ENCODE results near the gene RFC3. TPM values are rescaled to one million over a fixed set of nuclear protein-coding genes. Genes with fewer than 3 reads are reported as not detected.

The RFC3 gene
- total and polyA plus RNA-seq, 9 of the 15 experiments (the other 6 are each of a cell fraction or from before 2014, with no cell fraction given), result 31.3 to 94.0 (median 54.0) TPM

DNA sequence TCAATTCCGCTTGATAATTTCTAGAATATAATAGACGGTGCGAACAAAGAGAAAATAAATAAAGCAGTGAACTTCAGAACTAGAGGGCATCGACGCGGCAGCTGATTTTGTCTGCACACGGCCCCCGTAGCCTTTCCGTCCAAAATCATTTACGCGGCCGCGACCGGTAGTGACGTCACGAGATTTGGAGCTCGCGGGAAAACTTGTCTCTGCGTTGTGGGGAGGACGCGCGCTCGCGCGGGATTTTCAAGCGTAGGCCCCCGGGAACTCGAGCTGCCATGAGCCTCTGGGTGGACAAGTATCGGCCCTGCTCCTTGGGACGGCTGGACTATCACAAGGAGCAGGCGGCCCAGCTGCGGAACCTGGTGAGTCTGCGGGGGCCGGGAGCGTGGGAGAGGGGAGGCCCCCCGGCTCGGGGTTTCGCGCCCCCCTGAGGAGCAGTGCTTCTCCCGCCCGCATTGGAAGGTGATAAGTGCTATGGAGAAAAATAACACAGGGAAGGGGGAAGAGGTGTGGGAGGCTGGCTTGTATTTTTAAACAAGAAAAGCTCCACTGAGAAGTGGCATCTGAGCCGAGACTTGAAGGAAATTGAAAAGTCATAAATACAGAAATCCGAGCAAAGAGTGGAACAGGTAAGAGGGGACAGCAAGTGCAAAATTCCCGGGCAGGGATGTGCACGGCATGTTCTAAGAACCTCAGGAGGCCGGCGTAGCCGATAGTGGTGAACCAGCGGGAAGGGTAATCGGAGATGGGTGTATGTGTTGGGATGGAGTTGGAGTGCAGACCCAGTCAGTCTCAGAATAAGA, at the start of gene RFC3 (continued):
- TF ChIP-seq ZNF197 (CRISPR knock-in tag; IDR thresholded peaks at IDR 0.05; ENCODE audit: low read depth) (no peak), SOX6 (IDR thresholded peaks at IDR 0.05) (no peak), OTX1 (CRISPR knock-in tag; IDR thresholded peaks at IDR 0.05) (no peak), RBFOX2 (IDR thresholded peaks at IDR 0.05; ENCODE audit: low read depth, low read length) (peak; percentile 96), RCOR1 (IDR thresholded peaks at IDR 0.05; ENCODE audit: borderline replicate concordance in 1 of 2, low read depth in 2 of 2, low read length in 2 of 2) (0 out of 4 replicates have a peak, but pooled peaks of 1 of the 2 experiments have one; percentile 17), ETS2 (tag; IDR thresholded peaks at IDR 0.05; ENCODE audit: borderline replicate concordance, poor library complexity, severe bottlenecking) (no peak), CHD4 (IDR thresholded peaks at IDR 0.05; ENCODE audit: insufficient read depth, insufficient replicate concordance, low read depth, low read length, poor library complexity, severe bottlenecking) (no peak), NFE2 (IDR thresholded peaks at IDR 0.05; ENCODE audit: low read depth) (no peak), CBX2 (IDR thresholded peaks at IDR 0.05; ENCODE audit: insufficient read depth, low read length, poor library complexity, severe bottlenecking) (no peak), SIN3B (IDR thresholded peaks at IDR 0.05; ENCODE audit: low read depth) (peak; percentile 55; the same call in 1 of the 2 replicates), HCFC1 (IDR thresholded peaks at IDR 0.05; ENCODE audit: low read depth, low read length) (peak; percentile 55; the same call in 1 of the 2 replicates), HEY1 (CRISPR knock-in tag; IDR thresholded peaks at IDR 0.05; ENCODE audit: borderline replicate concordance) (no peak), KAT8 (IDR thresholded peaks at IDR 0.05; ENCODE audit: low read depth) (no peak)
- TF ChIP-seq, protein P1, sequence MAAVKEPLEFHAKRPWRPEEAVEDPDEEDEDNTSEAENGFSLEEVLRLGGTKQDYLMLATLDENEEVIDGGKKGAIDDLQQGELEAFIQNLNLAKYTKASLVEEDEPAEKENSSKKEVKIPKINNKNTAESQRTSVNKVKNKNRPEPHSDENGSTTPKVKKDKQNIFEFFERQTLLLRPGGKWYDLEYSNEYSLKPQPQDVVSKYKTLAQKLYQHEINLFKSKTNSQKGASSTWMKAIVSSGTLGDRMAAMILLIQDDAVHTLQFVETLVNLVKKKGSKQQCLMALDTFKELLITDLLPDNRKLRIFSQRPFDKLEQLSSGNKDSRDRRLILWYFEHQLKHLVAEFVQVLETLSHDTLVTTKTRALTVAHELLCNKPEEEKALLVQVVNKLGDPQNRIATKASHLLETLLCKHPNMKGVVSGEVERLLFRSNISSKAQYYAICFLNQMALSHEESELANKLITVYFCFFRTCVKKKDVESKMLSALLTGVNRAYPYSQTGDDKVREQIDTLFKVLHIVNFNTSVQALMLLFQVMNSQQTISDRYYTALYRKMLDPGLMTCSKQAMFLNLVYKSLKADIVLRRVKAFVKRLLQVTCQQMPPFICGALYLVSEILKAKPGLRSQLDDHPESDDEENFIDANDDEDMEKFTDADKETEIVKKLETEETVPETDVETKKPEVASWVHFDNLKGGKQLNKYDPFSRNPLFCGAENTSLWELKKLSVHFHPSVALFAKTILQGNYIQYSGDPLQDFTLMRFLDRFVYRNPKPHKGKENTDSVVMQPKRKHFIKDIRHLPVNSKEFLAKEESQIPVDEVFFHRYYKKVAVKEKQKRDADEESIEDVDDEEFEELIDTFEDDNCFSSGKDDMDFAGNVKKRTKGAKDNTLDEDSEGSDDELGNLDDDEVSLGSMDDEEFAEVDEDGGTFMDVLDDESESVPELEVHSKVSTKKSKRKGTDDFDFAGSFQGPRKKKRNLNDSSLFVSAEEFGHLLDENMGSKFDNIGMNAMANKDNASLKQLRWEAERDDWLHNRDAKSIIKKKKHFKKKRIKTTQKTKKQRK (IDR thresholded peaks at IDR 0.05; ENCODE audit: borderline replicate concordance, low read depth, low read length), result no peak
- TF ChIP-seq, protein P2, sequence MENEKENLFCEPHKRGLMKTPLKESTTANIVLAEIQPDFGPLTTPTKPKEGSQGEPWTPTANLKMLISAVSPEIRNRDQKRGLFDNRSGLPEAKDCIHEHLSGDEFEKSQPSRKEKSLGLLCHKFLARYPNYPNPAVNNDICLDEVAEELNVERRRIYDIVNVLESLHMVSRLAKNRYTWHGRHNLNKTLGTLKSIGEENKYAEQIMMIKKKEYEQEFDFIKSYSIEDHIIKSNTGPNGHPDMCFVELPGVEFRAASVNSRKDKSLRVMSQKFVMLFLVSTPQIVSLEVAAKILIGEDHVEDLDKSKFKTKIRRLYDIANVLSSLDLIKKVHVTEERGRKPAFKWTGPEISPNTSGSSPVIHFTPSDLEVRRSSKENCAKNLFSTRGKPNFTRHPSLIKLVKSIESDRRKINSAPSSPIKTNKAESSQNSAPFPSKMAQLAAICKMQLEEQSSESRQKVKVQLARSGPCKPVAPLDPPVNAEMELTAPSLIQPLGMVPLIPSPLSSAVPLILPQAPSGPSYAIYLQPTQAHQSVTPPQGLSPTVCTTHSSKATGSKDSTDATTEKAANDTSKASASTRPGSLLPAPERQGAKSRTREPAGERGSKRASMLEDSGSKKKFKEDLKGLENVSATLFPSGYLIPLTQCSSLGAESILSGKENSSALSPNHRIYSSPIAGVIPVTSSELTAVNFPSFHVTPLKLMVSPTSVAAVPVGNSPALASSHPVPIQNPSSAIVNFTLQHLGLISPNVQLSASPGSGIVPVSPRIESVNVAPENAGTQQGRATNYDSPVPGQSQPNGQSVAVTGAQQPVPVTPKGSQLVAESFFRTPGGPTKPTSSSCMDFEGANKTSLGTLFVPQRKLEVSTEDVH (IDR thresholded peaks at IDR 0.05; ENCODE audit: low read depth, partially characterized antibody), result peak; percentile 98
- TF ChIP-seq, protein P3, sequence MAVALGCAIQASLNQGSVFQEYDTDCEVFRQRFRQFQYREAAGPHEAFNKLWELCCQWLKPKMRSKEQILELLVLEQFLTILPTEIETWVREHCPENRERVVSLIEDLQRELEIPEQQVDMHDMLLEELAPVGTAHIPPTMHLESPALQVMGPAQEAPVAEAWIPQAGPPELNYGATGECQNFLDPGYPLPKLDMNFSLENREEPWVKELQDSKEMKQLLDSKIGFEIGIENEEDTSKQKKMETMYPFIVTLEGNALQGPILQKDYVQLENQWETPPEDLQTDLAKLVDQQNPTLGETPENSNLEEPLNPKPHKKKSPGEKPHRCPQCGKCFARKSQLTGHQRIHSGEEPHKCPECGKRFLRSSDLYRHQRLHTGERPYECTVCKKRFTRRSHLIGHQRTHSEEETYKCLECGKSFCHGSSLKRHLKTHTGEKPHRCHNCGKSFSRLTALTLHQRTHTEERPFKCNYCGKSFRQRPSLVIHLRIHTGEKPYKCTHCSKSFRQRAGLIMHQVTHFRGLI (CRISPR knock-in tag; IDR thresholded peaks at IDR 0.05), result no peak
- TF ChIP-seq, protein P4, sequence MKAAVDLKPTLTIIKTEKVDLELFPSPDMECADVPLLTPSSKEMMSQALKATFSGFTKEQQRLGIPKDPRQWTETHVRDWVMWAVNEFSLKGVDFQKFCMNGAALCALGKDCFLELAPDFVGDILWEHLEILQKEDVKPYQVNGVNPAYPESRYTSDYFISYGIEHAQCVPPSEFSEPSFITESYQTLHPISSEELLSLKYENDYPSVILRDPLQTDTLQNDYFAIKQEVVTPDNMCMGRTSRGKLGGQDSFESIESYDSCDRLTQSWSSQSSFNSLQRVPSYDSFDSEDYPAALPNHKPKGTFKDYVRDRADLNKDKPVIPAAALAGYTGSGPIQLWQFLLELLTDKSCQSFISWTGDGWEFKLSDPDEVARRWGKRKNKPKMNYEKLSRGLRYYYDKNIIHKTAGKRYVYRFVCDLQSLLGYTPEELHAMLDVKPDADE (conservative IDR thresholded peaks at IDR 0.05; ENCODE audit: control insufficient read depth, low read depth, low read length), result no peak
